ENCODE data around the gene UNKL. TPM values are rescaled to one million over a fixed set of nuclear protein-coding genes. Genes with fewer than 3 reads are reported as not detected.
"Not testable (repeated sequence)": the region's sequence is repeated elsewhere in the genome, so short reads cannot be mapped to it uniquely, and the experiment has no call there.

The UNKL gene
- polyA plus RNA-seq, 3 donors, result 16.2 to 30.6 (median 20.0) TPM

- no peak for DNase-seq (ENCODE audit: extremely low read depth in 1 of 11, low read depth in 9 of 11, low spot score in 4 of 11)
Measured at GRCh38 chr16:1448536-1449116, 34.1 kb upstream of the UNKL start.

DNA sequence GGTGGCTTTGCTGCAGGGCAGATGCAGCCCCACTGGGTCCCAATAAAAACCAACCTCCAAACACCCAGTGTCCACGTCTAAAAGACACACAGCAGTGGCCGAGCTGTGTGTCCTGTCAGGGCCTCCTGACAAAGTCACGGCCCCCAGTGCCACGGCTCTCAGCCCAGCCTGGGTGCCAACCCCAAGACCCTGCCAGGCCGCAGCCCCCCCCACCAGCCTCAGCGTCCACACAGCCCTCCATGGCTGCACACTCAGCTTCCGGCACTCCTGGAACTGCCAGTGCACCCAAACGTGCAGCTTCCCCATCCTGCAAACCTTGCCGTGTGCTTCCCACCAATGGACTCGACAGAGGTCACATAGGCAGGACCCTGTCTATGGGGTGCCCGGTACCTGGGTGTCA, 33.5 kb upstream of the UNKL start:
- DNase-seq (ENCODE audit: extremely low read depth in 1 of 11, low read depth in 9 of 11, low spot score in 4 of 11), result no peak

DNA sequence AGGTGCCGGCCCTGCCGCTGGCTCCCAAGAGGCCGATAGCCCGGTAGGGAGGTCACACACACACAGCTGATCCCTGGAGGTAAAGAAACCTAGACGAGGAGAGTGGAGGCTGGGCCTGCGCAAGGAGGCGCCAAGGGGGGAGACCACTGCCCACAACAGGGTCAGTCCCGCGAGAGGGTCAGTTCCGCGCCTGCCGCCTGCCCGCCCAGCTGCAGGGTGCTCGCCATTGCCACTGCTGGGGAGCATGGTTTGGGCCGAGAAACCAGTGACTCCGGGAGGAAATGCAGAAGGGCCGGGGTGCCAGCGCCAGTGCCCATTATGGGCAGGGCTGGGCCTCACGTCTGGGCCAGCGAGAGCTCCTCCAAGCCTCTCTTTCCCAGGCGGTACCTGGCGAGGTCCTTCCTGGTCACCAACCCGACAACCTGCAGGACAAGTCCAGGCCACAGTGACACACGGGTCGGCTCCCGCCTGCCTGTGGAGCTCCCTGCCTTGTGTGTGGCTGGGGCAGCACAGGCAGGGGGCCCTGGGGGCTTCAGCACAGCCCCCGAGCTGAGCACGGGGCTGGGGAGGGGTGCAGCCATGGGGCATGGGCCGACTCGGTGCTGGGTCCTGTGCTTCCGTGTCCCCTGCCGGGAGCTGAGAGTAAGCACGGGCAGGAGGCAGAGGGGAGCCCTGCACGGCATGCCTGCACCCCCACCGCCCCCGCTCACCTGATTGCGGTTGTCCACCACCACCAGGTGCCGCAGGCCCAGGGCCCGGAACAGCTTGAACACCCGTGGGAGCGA, 32.0 kb upstream of the UNKL start:
- no peak for DNase-seq (ENCODE audit: extremely low read depth in 1 of 11, low read depth in 9 of 11, low spot score in 4 of 11)

DNA sequence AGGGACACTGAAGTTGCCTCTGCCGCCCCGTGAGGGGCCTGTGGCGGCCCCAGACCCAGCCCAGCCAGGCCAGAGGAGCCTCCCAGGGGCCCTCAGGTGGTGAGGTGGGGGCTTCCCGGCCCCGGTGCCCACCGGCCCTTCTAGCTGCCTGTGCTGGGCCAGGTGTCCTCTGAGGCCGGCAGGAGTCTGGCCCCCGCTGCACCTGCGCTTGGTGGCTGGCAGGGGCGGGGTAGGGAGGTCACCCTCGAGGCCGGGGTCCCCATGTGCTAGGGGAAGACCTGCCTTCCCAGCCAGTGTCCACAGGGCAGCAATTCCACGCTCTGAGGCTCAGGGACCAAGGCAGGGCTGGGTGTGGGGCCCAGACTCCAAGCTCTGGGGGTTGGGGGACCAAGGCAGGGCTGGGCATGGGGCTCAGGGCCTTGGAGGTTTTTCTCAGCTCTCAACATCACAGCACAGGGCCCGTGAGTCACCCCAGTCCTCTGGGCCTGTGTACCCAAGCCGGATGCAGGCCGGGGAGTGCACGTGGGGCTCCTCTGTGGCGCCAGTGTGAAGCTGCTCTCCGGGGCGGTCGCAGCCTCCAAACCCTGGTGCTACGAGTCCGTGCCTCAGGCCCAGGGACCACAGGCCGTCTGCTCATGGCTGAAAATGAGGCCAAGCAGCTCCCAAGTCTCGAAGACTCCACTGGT, 31.2 kb upstream of the UNKL start:
- no peak for DNase-seq (ENCODE audit: extremely low read depth in 1 of 11, low read depth in 9 of 11, low spot score in 4 of 11)

DNA sequence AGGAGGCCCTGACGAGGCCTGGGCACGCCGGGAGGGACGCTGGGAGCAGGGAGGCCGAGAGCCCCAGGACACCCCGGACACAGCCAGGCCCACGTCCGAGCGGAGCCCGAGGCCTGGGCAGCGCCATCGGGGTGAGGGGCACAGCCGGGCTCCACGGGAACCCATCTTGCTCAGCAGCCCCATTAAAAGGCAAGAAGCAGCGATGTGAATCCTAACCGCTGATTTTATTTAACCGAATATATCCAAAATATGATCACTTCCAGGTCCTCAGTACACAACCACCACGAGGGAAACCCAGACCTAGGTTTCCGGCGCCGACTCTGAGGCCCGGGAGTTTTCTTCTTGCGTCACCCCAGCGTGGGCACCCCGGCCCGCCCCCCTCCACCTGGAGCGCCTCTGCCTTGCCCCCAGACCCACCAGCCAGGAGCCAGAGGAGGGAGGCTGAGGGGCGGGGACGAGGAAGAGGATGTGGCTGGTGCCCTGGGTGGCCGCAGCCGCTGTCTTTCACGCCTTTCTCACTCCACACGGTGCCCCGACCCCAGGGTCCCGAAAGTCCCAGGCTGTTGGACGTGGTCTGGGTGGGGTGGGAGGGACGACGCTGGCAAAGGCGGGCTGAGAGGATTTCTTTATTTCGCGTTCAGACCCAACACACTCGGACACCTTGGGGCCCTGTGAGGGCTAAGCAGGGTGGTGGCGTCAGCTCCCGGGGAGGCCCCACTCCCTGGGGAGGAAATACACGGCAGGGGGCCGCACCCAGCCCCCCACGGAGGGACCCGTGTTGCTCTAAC, 30.4 kb upstream of the UNKL start:
- DNase-seq (ENCODE audit: extremely low read depth in 1 of 11, low read depth in 9 of 11, low spot score in 4 of 11), result no peak

GRCh38 chr16:1443980-1444729, 29.7 kb upstream of the UNKL start, which contains the start of gene CCDC154:
TSS of gene CCDC154 (minus strand) at chr16:1444556. CDS start at chr16:1444322, 234 bp downstream.
- DNase-seq (ENCODE audit: extremely low read depth in 1 of 11, low read depth in 9 of 11, low spot score in 4 of 11), result no peak

GRCh38 chr16:1443403-1443973, 29.0 kb upstream of the UNKL start:
- DNase-seq (ENCODE audit: extremely low read depth in 1 of 11, low read depth in 9 of 11, low spot score in 4 of 11), result no peak

DNA sequence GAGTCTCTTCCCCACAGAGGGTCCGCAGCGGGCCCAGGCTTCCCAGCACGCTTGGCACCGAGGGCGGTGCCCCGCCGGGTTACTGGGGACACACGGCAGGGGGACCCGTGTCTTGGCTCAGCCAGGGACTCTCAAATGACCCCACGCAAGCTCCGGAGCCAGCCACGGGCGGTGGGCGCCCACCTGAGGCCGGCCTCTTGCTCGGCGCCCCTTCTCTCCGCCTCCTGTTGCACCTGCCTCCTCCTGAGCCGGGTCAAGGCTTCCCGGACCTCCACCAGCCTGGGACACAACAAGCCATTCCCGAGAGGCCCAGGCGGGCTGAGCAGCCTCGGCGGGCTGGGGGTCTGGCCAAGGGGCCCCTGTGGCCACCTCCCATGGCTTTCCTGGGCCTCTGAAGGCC, 28.2 kb upstream of the UNKL start:
- no peak for DNase-seq (ENCODE audit: extremely low read depth in 1 of 11, low read depth in 9 of 11, low spot score in 4 of 11)

GRCh38 chr16:1441391-1441829, 26.9 kb upstream of the UNKL start:
- no peak for DNase-seq (ENCODE audit: extremely low read depth in 1 of 11, low read depth in 9 of 11, low spot score in 4 of 11)

DNA sequence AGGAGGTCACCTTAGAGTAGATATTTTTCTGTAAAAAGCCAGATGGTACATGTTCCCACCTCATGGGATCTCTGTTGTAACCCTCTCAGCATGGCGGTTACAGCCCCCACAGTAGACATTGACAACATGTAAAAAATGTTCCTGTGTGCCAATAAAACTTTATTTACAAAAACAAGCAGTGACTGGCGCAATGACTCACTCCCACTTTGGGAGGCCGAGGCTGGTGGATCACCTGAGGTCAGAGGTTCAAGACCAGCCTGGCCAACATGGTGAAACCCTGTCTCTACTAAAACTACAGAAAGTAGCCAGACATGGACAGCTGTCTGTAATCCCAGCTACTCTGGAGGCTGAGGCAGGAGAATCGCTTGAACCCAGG, 25.2 kb upstream of the UNKL start:
- not testable (repeated sequence) for DNase-seq (ENCODE audit: extremely low read depth in 1 of 11, low read depth in 9 of 11, low spot score in 4 of 11)

DNA sequence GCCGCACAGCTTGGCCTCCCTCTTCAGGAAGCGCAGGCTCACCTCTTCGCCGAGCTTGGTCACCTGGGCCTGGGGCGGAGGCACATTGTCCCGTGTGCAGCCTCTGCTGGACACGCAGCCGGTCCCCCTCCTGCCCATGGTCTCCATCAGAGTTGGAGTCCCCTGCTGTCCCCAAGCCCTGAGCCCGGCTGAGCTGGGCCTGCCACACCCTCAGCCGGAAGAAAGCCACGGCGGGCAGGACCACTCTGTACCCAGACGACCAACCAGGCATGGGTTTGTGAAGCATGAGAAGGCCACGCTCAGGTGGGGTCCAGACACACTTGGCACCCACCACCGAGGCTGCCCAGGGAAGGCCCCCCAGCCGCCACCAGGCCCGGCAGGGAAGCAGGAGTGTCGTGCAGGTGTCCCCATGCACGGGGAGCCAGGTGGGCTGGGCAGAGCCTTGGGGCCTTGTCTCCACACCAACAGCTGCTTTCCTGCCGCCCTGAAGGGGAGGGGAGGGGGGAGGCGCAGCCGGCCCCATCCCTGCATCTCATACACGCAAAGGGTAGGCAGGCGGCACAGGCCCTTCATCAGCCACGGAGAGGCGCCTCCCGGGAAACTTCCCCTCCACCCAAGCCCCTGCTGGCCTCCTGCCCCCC, 24.7 kb upstream of the UNKL start:
- DNase-seq (ENCODE audit: extremely low read depth in 1 of 11, low read depth in 9 of 11, low spot score in 4 of 11), result no peak

DNA sequence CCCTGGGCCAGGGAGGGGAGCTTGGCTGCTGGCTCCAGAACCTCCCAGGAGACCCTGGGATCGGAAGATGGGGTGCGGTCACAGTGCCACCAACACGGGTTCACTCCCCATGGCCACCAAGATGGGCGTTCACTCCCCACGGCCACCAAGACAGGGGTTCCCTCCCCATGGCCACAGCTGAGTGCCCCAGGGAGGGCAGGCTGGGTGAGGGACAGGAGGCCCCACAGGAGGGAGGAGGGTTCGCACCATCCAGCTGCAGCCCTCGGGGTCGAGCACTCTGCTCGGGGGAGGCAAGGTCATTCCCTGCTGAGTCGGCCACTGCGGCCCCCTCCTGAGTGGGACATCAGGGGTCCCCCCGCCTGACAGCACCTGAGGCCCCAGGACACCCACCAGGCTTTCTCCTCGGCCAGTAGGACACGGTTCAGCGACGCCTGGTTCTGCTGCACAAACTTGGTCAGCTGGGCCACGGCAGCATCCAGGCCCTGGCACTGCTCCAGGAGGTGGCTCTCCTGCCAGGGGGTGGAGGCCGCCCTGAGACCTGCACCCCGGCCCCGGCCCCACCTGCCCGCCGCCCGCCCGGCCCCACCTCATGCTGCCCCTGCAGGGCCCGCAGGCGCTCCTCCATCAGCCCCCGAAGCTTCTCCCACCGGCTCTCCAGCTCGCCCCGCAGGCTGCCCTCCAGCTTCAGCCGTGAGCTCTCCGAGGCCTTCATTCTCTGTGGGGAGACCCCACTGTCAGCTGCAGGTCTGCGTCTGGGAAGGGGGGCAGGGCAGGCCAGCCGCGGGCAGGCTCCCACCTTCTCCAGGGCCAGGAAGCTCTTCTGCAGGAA, 23.9 kb upstream of the UNKL start:
- DNase-seq (ENCODE audit: extremely low read depth in 1 of 11, low read depth in 9 of 11, low spot score in 4 of 11), result no peak

- no peak for DNase-seq (ENCODE audit: extremely low read depth in 1 of 11, low read depth in 9 of 11, low spot score in 4 of 11)
Measured at GRCh38 chr16:1437606-1438005, 23.1 kb upstream of the UNKL start.

- no peak for DNase-seq (ENCODE audit: extremely low read depth in 1 of 11, low read depth in 9 of 11, low spot score in 4 of 11)
Measured at GRCh38 chr16:1436731-1437355, 22.3 kb upstream of the UNKL start.

DNA sequence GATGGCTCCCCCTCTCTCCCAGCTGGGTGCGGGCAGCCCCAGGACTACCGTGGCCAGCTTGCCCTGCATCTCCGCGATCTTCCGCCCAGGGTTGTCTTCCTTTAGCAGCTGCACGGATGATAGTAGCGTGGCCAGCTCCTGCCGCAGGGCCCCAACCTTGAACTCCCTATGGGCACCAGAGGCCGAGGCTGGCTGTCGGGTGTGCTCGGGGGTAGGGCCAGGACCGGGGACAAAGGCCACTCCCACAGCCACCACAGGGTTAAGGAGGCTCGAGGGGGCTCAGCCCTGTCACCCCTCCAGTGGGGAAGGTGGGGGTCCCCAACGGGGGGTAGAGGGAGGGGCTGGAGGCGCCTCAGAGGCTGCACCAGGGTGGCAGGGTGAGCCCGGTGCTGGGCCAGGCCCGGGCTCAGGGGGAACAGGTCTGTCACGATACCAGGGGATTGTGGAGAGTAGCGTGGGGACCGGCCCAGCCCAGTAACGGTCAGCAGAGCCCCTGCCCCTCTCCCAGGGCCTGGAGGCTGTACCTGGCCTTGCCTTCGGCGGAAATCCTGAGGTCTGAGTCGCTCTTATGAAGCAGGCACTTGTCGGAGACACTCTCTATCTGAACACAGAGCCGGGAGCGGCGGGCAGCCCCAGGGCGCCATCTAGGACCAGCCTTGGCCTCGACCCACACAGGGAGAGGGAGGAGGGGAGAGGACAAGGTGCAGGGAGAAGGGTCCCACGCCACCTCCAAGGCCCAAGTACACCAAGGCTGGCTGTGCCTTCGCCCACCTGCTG, 21.6 kb upstream of the UNKL start:
- DNase-seq (ENCODE audit: extremely low read depth in 1 of 11, low read depth in 9 of 11, low spot score in 4 of 11), result no peak

Data from renal cortex interstitium (tissue), 11 donors.